Cardiac muscle cell (in vitro differentiated cells and primary cell): Measurements from ENCODE around the gene GPC5. TPM values are rescaled to one million over a fixed set of nuclear protein-coding genes. Genes with fewer than 3 reads are reported as not detected.

ENCODE experiments used
- DNase-seq, 2 donors: peaks; one replicate each; pipeline versions ENCODE4 v3.0.0 to v3.0.0-alpha.2; 2010 to 2017; ENCODE audit warnings: low read depth in 1 of 2, low spot score in 1 of 2
- H3K27ac ChIP-seq: fragments of 200-600 bp; sonication (generic); 2 replicates; pipeline ENCODE4 v1.5.1; 2016
- H3K27me3 ChIP-seq: fragments of 200-600 bp; sonication (generic); 2 replicates; pipeline ENCODE4 v1.6.0; 2016; ENCODE audit warnings: control low read depth
- H3K36me3 ChIP-seq: fragments of 200-600 bp; sonication (generic); 2 replicates; pipeline ENCODE4 v1.5.1; 2016; ENCODE audit warnings: control low read depth
- H3K4me1 ChIP-seq: fragments of 200-600 bp; sonication (generic); 2 replicates; pipeline ENCODE4 v1.8.1; 2017; ENCODE audit warnings: low read depth, mild to moderate bottlenecking, mixed run types
- H3K4me3 ChIP-seq: fragments of 200-600 bp; sonication (generic); 2 replicates; pipeline ENCODE4 v1.5.1; 2016; ENCODE audit warnings: mild to moderate bottlenecking
- H3K9me3 ChIP-seq: fragments of 200-600 bp; sonication (generic); 2 replicates; pipeline ENCODE4 v1.5.1; 2017; ENCODE audit warnings: low read depth, mild to moderate bottlenecking, control low read depth
- polyA plus RNA-seq: library from polyadenylated mRNA; unstranded; fragments of >200 nt; fragmentation: Nextera tagmentation; extraction: Ambion mirVana; gene quantifications from 2 replicates; pipeline ENCODE4 v1.2.1, GENCODE V29; 2016
- total RNA-seq: library from RNA; depleted of rRNA; stranded (reverse); fragments of >200 nt; gene quantifications from 2 replicates; pipeline ENCODE4 v1.2.3, GENCODE V29; 2016
- TF ChIP-seq, protein P1 (sequence below): IDR thresholded peaks from 2 replicates; pipeline ENCODE4 v1.5.1; 2012; ENCODE audit warnings: low read depth, mild to moderate bottlenecking, low read length

The GPC5 gene
- total and polyA plus RNA-seq, 2 experiments from 2014 or later: 0.97 to 3.3 TPM

- Histone ChIP-seq H3K27me3 (no peaks in the 10 kb centered on the region), H3K27ac (no peak overlapping the region), H3K4me1 (no peaks in the 10 kb centered on the region), H3K9me3 (no peaks in the 10 kb centered on the region), H3K4me3 (no peak overlapping the region), H3K36me3 (no peaks in the 10 kb centered on the region)
- peak in 1 of 2 donors; percentile 99 for DNase-seq
- TF ChIP-seq, protein P1, sequence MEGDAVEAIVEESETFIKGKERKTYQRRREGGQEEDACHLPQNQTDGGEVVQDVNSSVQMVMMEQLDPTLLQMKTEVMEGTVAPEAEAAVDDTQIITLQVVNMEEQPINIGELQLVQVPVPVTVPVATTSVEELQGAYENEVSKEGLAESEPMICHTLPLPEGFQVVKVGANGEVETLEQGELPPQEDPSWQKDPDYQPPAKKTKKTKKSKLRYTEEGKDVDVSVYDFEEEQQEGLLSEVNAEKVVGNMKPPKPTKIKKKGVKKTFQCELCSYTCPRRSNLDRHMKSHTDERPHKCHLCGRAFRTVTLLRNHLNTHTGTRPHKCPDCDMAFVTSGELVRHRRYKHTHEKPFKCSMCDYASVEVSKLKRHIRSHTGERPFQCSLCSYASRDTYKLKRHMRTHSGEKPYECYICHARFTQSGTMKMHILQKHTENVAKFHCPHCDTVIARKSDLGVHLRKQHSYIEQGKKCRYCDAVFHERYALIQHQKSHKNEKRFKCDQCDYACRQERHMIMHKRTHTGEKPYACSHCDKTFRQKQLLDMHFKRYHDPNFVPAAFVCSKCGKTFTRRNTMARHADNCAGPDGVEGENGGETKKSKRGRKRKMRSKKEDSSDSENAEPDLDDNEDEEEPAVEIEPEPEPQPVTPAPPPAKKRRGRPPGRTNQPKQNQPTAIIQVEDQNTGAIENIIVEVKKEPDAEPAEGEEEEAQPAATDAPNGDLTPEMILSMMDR: peak; percentile 23
These were observed 825.8 kb downstream of the GPC5 start for GRCh38 chr13:92224052-92224821.

- Histone ChIP-seq H3K36me3 (no peaks in the 10 kb centered on the region), H3K4me1 (no peaks in the 10 kb centered on the region), H3K27ac (no peak overlapping the region), H3K9me3 (no peaks in the 10 kb centered on the region), H3K27me3 (no peaks in the 10 kb centered on the region), H3K4me3 (no peak overlapping the region)
- no peak for DNase-seq
- TF ChIP-seq, protein P1: no peak
These were observed 826.4 kb downstream of the GPC5 start for GRCh38 chr13:92224825-92225224.

- Histone ChIP-seq H3K9me3 (no peaks in the 10 kb centered on the region), H3K4me3 (no peak overlapping the region), H3K36me3 (no peaks in the 10 kb centered on the region), H3K27me3 (no peaks in the 10 kb centered on the region), H3K4me1 (no peaks in the 10 kb centered on the region), H3K27ac (no peak overlapping the region)
- DNase-seq: peak in 1 of 2 donors; percentile 22
- TF ChIP-seq, protein P1: no peak
These were observed 827.4 kb downstream of the GPC5 start for GRCh38 chr13:92225861-92226260.

DNA sequence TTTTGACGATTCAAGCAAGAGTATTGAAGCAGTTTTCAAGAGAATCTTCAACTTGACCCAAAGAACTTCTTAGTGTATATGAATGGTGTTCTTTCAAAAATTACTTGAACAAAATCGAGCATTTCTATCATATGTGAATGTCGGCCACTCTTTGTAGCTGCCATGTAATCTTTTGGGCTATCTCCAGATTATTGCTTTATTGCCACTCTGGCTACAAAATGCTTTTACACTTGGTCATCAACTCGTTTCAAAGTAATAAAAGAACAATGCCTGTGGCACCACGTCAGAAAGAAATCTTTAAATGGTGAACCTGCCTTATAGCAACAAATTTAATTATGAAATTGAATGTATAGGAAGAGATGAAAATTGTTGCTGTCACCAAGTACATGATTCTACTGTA is 834.5 kb downstream of the GPC5 start:
- Histone ChIP-seq H3K4me3 (no peak overlapping the region), H3K9me3 (no peaks in the 10 kb centered on the region), H3K4me1 (no peaks in the 10 kb centered on the region), H3K27me3 (no peaks in the 10 kb centered on the region), H3K36me3 (no peaks in the 10 kb centered on the region), H3K27ac (no peak overlapping the region)
- DNase-seq: no peak
- TF ChIP-seq, protein P1: no peak

GRCh38 chr13:92251671-92252210 is 853.3 kb downstream of the GPC5 start:
- TF ChIP-seq, protein P1: no peak
- peak in 1 of 2 donors; percentile 19 for DNase-seq
- Histone ChIP-seq H3K36me3 (no peaks in the 10 kb centered on the region), H3K9me3 (no peaks in the 10 kb centered on the region), H3K27me3 (no peaks in the 10 kb centered on the region), H3K4me3 (no peak overlapping the region), H3K4me1 (no peaks in the 10 kb centered on the region), H3K27ac (no peak overlapping the region)
